PC-3 (cell line): Measurements from ENCODE around the gene ARHGAP23. TPM values are rescaled to one million over a fixed set of nuclear protein-coding genes. Genes with fewer than 3 reads are reported as not detected.

Source experiments
- ATAC-seq: fragments of 200-7000 bp; cut with Tn5 transposase; 2 replicates; pipeline ENCODE4 v1.9.1; 2020; ENCODE audit warnings: mild to moderate bottlenecking, moderate library complexity
- BruUV-seq: library from RNA; stranded (reverse); fragments of 400-500 nt; replicated peaks from 2 replicates; lab custom pipeline; 2021; lab: Mats Ljungman, UMichigan
- CTCF ChIA-PET: fragments of 300-600 bp; sonication (Branson Sonifier 250); formaldehyde crosslinking; loops from one replicate; lab custom pipeline; 2022; ENCODE audit warnings: antibody characterized with exemption; lab: Charles Lee
- POLR2A ChIA-PET: fragments of 300-600 bp; sonication (Branson Sonifier 250); formaldehyde crosslinking; loops from one replicate; lab custom pipeline; 2022; ENCODE audit warnings: antibody characterized with exemption; ENCODE audit not compliant: unreplicated experiment; lab: Charles Lee
- DNase-seq: peaks from one replicate; pipeline ENCODE4 v3.0.0-alpha.2; 2015
- H2AFZ ChIP-seq: fragments of 300-600 bp; sonication (generic); 2 replicates; pipeline ENCODE4 v1.6.0; 2016; ENCODE audit warnings: antibody characterized with exemption, low read length
- H3F3A ChIP-seq: fragments of 300-600 bp; sonication (generic); one replicate; pipeline ENCODE4 v1.6.0; 2017; ENCODE audit warnings: antibody characterized with exemption, low read length, control low read depth, mild to moderate bottlenecking; ENCODE audit not compliant: unreplicated experiment
- H3K27ac ChIP-seq: fragments of 300-600 bp; sonication (generic); 2 replicates; pipeline ENCODE4 v1.5.1; 2016; ENCODE audit warnings: mild to moderate bottlenecking, low read length
- H3K27me3 ChIP-seq: fragments of 300-600 bp; sonication (generic); 2 replicates; pipeline ENCODE4 v1.6.1; 2016; ENCODE audit warnings: low read length, mixed read lengths
- H3K36me3 ChIP-seq: fragments of 300-600 bp; sonication (generic); 2 replicates; pipeline ENCODE4 v1.6.1; 2016; ENCODE audit warnings: low read depth, mixed run types, low read length, mixed read lengths
- H3K4me1 ChIP-seq: fragments of 300-600 bp; sonication (generic); 2 replicates; pipeline ENCODE4 v1.5.1; 2016; ENCODE audit warnings: low read length; ENCODE audit not compliant: insufficient read depth
- H3K4me2 ChIP-seq: fragments of 300-600 bp; sonication (generic); 2 replicates; pipeline ENCODE4 v1.6.0; 2016; ENCODE audit warnings: low read length
- H3K4me3 ChIP-seq: fragments of 300-600 bp; sonication (generic); 2 replicates; pipeline ENCODE4 v1.5.1; 2016; ENCODE audit warnings: mild to moderate bottlenecking, low read length, mixed read lengths
- H3K79me2 ChIP-seq: fragments of 300-600 bp; sonication (generic); 2 replicates; pipeline ENCODE4 v1.6.1; 2017; ENCODE audit warnings: low read length, mixed read lengths
- H3K9ac ChIP-seq: fragments of 300-600 bp; sonication (generic); 2 replicates; pipeline ENCODE4 v1.6.0; 2016; ENCODE audit warnings: mild to moderate bottlenecking, low read length
- H3K9me2 ChIP-seq: fragments of 300-600 bp; sonication (generic); replicated peaks from 2 replicates; pipeline ENCODE4 v1.6.1; 2016; ENCODE audit warnings: mixed run types, low read length, mixed read lengths
- H3K9me3 ChIP-seq: fragments of 300-600 bp; sonication (generic); 2 replicates; pipeline ENCODE4 v1.6.1; 2016; ENCODE audit warnings: low read length, mixed read lengths
- H4K20me1 ChIP-seq: fragments of 300-600 bp; sonication (generic); 2 replicates; pipeline ENCODE4 v1.6.1; 2016; ENCODE audit warnings: low read length, mixed read lengths
- EZH2 ChIP-seq: fragments of 300-600 bp; sonication (generic); IDR thresholded peaks from one replicate; pipeline ENCODE4 v1.6.1; 2017; ENCODE audit warnings: antibody characterized with exemption, mild to moderate bottlenecking, low read length; ENCODE audit not compliant: unreplicated experiment
- EZH2phosphoT487 ChIP-seq: fragments of 300-600 bp; sonication (generic); IDR thresholded peaks from 2 replicates; pipeline ENCODE4 v1.6.1; 2018; ENCODE audit warnings: mild to moderate bottlenecking, antibody characterized with exemption, low read length, borderline replicate concordance
- intact Hi-C: fragments of 100-400 bp; cut with micrococcal nuclease; formaldehyde crosslinking; loops from 2 replicates; pipeline ENCODE4 v1.9.0; 2023
- total RNA-seq: library from RNA; depleted of rRNA; stranded (reverse); fragments of >200 nt; gene quantifications from 2 replicates; pipeline ENCODE4 v1.2.3, GENCODE V29; 2014
- TF ChIP-seq, protein P1 (sequence below): fragments of 300-600 bp; sonication (generic); conservative IDR thresholded peaks from 2 replicates; pipeline ENCODE4 v1.5.1; 2017; ENCODE audit warnings: antibody characterized with exemption, low read depth, mild to moderate bottlenecking, low read length

The ARHGAP23 gene
- total RNA-seq, 1 experiment from 2014 or later, result 9.0 TPM

DNA sequence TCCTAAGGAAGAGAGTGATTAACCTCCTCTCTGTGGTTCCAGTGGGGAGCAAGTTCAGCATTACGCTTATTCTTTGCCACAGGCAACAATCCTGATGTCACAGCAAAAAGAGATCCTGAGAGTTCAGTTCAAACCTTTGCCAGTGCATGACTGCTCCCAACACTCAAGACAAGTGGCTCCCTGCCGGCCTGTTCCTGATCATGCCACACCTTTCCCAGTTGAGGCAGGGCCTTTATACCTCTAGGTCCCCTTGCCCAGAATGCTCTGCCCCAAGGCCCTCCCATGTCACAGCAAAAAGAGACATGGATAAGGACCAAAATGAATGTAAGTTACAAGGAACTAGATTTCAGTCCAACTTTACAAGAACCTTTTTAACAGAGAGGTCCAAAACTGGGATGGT, 31.0 kb upstream of the ARHGAP23 start:
- no peaks in the 10 kb centered on the region for H3K9me2 ChIP-seq
- no peaks in the 10 kb centered on the region for H4K20me1 ChIP-seq
- no peaks in the 10 kb centered on the region for H3F3A ChIP-seq
- BruUV-seq, result no TSS peak
- no peaks in the 10 kb centered on the region for H3K4me1 ChIP-seq
- H3K4me3 ChIP-seq, result no peak overlapping the region
- H2AFZ ChIP-seq, result no peak overlapping the region
- H3K79me2 ChIP-seq, result no peaks in the 10 kb centered on the region
- no peak for ATAC-seq
- intact Hi-C loops, result no loop called here
- no peaks in the 10 kb centered on the region for H3K27me3 ChIP-seq
- ChIA-PET POLR2A (no interaction called here), CTCF (no interaction called here)
- H3K9me3 ChIP-seq, result no peaks in the 10 kb centered on the region
- no peak overlapping the region for H3K9ac ChIP-seq
- H3K27ac ChIP-seq, result no peak overlapping the region
- no peaks in the 10 kb centered on the region; the same call in 1 of the 2 replicates for H3K36me3 ChIP-seq
- H3K4me2 ChIP-seq, result no peak overlapping the region
- TF ChIP-seq EZH2 (no peak), EZH2phosphoT487 (no peak)
- TF ChIP-seq, protein P1, sequence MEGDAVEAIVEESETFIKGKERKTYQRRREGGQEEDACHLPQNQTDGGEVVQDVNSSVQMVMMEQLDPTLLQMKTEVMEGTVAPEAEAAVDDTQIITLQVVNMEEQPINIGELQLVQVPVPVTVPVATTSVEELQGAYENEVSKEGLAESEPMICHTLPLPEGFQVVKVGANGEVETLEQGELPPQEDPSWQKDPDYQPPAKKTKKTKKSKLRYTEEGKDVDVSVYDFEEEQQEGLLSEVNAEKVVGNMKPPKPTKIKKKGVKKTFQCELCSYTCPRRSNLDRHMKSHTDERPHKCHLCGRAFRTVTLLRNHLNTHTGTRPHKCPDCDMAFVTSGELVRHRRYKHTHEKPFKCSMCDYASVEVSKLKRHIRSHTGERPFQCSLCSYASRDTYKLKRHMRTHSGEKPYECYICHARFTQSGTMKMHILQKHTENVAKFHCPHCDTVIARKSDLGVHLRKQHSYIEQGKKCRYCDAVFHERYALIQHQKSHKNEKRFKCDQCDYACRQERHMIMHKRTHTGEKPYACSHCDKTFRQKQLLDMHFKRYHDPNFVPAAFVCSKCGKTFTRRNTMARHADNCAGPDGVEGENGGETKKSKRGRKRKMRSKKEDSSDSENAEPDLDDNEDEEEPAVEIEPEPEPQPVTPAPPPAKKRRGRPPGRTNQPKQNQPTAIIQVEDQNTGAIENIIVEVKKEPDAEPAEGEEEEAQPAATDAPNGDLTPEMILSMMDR, result no peak
- DNase-seq, result no peak

DNA sequence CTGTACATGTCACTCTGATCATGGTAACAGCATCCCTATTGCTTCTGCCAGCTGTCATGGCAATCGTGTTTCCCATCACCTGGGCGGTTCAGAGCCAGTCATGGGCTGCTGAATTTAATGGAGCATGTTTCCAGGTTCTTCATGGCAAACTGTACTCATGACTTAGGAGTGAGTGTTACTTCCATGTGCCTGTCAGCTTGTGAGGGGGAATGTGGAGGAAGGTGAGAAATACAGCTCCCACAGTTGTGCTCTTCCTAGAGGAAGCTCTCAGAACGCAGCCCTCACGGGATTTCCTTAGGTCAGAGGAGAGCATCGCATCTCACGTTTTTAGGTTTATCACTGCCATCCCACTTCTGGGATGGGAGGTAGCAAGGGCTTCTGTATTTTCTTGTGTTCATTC, 28.0 kb upstream of the ARHGAP23 start:
- no peaks in the 10 kb centered on the region for H3F3A ChIP-seq
- CTCF ChIA-PET, result no interaction called here
- H3K9me3 ChIP-seq, result no peaks in the 10 kb centered on the region
- no TSS peak for BruUV-seq
- no peak overlapping the region for H2AFZ ChIP-seq
- no peaks in the 10 kb centered on the region for H3K79me2 ChIP-seq
- H3K9ac ChIP-seq, result no peak overlapping the region
- H3K27me3 ChIP-seq, result no peaks in the 10 kb centered on the region
- no peaks in the 10 kb centered on the region for H3K9me2 ChIP-seq
- no peaks in the 10 kb centered on the region for H3K4me1 ChIP-seq
- no peaks in the 10 kb centered on the region for H4K20me1 ChIP-seq
- no peak for ATAC-seq
- POLR2A ChIA-PET, result no interaction called here
- no peaks in the 10 kb centered on the region; the same call in 1 of the 2 replicates for H3K36me3 ChIP-seq
- H3K27ac ChIP-seq, result no peak overlapping the region
- intact Hi-C loops, result no loop called here
- no peak overlapping the region for H3K4me2 ChIP-seq
- DNase-seq, result no peak
- H3K4me3 ChIP-seq, result no peak overlapping the region
- TF ChIP-seq, protein P1, result no peak
- no peak for TF ChIP-seq EZH2phosphoT487
- no peak for TF ChIP-seq EZH2

DNA sequence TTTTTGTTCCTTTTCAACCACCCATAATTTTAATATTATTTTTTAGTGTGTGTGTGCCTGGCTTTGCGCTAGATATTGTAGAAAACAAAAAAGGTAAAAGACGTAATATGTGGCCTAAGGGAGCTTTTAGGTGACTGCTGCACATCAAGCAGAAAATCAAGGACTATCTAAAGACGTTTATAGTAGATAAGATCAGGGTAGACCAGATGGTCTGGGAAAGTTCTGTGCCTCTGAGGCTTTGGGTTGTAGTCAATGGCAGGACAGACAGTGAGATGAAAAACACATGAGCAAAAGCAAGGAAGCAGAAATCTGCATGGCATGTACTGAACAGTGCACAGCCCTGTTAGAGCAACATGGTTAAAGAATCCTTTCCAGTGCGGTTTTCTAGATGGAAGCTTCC, 26.8 kb upstream of the ARHGAP23 start:
- BruUV-seq, result no TSS peak
- Histone ChIP-seq H3K36me3 (no peaks in the 10 kb centered on the region; the same call in 1 of the 2 replicates), H3K79me2 (no peaks in the 10 kb centered on the region), H3F3A (no peaks in the 10 kb centered on the region), H2AFZ (no peak overlapping the region), H4K20me1 (no peaks in the 10 kb centered on the region), H3K9ac (no peak overlapping the region), H3K4me1 (no peaks in the 10 kb centered on the region), H3K9me2 (no peaks in the 10 kb centered on the region), H3K27me3 (no peaks in the 10 kb centered on the region), H3K9me3 (no peaks in the 10 kb centered on the region), H3K4me2 (no peak overlapping the region), H3K4me3 (no peak overlapping the region), H3K27ac (no peak overlapping the region)
- no peak for ATAC-seq
- ChIA-PET POLR2A (no interaction called here), CTCF (no interaction called here)
- intact Hi-C loops, result no loop called here
- DNase-seq, result no peak
- TF ChIP-seq, protein P1, result no peak
- TF ChIP-seq EZH2 (no peak), EZH2phosphoT487 (no peak)
